HG02981 (cell line): ENCODE data around the gene ANKRD53.

Source experiments
- ATAC-seq: cut with Tn5 transposase; IDR thresholded peaks from one replicate; pipeline ENCODE4 v1.9.1; 2021; ENCODE audit warnings: mild to moderate bottlenecking, moderate library complexity; ENCODE audit not compliant: unreplicated experiment

The ANKRD53 gene

GRCh38 chr2:70964596-70965386 is 13.6 kb upstream of the ANKRD53 start:
- ATAC-seq = no peak

DNA sequence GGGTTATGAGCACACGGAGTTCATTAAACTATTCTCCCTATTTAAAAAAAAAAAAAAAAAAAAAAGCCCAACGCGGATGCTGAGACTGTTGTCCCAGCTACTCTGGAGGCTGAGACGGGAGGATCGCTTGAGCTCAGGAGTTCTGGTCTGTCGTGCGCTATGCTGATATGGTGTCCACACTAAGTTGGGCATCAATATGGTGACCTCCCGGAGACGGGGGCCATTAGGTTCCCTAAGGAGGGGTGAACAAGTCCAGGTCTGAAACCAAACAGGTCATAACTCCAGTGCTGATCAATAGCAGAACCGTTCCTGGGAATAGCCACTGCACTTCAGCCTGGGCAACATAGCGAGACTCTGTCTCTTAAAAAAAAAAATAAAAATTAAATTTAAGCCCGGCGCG is 12.9 kb upstream of the ANKRD53 start:
- no peak for ATAC-seq

DNA sequence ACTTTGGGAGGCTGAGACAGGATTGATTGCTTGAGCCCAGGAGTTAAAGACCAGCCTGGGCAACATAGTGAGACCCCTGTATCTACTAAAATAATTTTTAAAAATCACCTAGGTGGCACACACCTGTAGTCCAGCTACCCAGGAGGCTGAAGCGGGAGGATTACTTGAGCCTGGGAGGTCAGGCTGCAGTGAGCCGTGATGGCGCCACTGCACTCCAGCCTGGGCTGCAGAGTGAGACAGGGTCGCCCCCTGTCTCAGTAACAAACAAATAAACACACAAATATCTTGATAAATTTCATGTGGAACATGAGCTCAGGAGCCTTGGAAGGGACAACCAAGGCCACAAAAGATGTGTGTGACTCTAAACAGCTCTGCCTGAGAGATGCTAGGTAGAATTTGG is 11.7 kb upstream of the ANKRD53 start:
- ATAC-seq = no peak

GRCh38 chr2:70967189-70967588 is 11.2 kb upstream of the ANKRD53 start:
- ATAC-seq = no peak

GRCh38 chr2:70974592-70974991 is 3.8 kb upstream of the ANKRD53 start:
- no peak for ATAC-seq

- no peak for ATAC-seq
These were observed 3.2 kb upstream of the ANKRD53 start for GRCh38 chr2:70975237-70975636.

GRCh38 chr2:70977605-70978205 is 725 bp upstream of the ANKRD53 start:
- ATAC-seq = no peak

DNA sequence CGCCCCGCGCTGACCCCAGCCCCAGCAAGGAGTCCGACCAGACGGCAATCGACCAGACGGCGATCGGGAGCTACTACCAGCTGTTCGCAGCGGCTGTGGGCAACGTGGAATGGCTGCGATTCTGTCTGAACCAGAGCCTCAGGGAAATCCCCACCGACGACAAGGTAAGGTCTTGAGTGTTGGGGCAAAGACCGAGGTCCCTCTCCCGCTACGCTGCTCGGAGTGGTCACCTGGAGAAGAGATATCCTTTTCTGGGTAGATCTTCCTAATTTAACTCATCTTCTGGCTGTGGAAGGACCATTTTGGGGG is 704 bp downstream of the ANKRD53 start:
- no peak for ATAC-seq

DNA sequence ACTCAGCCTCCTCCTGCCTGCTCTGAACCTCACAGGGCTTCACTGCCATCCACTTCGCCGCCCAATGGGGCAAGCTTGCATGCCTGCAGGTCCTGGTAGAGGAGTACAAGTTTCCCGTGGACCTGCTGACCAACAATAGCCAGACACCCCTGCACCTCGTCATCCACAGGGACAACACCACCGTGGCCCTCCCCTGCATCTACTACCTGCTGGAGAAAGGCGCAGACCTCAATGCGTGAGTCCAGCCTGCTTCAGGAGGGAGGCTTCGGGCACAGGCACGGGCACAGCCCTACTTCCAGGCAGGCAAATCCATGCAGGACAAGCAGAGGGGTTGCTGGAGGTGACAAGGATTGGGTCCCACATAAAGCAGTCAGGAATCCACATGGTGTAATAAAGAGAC is 1.2 kb downstream of the ANKRD53 start:
- ATAC-seq = no peak

GRCh38 chr2:70981421-70981820 is 3.0 kb downstream of the ANKRD53 start:
- no peak for ATAC-seq

DNA sequence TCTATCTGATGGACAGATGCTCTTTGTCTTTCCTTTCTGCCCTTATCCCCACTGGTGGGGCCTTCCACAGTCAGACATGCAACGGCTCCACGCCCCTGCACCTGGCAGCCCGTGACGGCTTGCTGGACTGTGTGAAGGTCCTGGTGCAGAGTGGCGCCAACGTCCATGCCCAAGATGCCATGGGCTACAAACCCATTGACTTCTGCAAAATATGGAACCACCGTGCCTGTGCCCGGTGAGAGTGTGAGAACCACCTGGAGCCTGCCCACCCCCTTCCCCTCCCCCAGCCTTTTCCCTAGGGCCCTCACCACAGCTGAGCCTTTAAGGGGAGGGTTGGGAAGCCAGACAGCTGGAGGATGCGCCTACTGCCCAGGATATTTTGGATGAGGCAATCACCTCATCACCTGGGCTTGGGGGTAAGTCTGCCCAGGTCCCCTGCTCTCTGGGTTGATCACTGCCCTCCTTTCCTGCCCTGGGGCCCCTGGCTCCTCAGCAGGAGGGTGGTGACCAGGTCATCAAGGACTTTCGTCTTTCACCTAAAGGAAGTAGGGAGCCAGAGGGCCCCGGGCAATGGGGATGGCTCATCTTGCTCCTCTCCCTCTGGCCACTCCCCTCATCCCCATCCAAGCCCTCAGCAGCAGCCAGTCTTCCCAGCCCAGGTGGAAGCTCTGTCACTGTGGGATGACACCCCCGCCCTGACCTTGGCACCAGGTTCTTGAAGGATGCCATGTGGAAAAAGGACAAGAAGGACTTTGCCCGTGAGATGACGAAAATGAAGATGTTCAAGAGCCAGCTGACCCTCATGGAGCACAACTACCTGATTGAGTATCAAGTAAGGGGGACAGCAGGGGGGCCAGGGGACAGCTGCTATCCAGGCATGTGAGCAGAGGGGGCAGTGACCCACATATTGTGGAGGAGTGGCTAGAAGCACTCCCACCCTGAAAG is 3.7 kb downstream of the ANKRD53 start:
- ATAC-seq = no peak

- ATAC-seq = no peak
These were observed 4.5 kb downstream of the ANKRD53 start for GRCh38 chr2:70982971-70983370.

DNA sequence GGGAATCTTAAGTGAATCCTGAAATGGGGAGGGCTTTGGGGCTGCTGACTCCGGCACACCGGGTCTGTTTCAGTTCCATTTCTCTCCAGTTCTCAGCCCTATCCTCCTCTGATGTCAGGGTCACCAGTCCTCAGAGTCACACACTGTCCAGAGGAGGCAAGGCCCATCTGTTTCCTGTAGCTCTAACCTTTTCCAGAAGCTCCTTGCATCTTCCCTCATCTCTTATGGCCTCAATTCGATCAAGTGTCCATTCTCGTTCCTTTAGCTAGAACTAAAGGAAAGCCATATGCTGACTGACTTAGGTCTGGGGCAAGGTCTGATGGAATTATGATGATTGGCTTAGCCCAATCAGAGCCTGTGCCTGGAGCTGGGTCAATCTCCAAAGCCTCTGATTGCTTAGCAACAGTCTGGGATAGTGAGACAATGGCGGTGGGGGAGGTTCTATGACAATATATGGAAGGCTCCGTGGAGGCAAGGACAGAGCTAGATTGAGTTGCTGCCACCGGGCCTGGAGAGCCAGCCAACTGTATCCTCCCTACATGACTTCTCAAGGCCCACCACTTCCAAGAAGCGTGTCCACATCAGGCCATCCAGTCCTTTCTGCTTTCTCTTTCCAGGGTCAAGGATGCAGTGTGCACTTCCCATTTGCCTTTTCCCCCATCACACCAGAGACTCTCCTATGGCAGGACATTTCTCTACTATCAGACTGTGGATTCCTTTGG is 5.2 kb downstream of the ANKRD53 start:
- no peak for ATAC-seq

- no peak for ATAC-seq
These were observed 5.8 kb downstream of the ANKRD53 start for GRCh38 chr2:70984228-70984575.

- peak; percentile 96 for ATAC-seq
These were observed 6.3 kb downstream of the ANKRD53 start for GRCh38 chr2:70984576-70985282.

- no peak for ATAC-seq
These were observed 6.9 kb downstream of the ANKRD53 start for GRCh38 chr2:70985283-70985688.

- no peak for ATAC-seq
These were observed 7.5 kb downstream of the ANKRD53 start for GRCh38 chr2:70985956-70986355.

GRCh38 chr2:70986499-70987189 is 8.2 kb downstream of the ANKRD53 start:
- ATAC-seq = no peak

- ATAC-seq = no peak
These were observed 9.0 kb downstream of the ANKRD53 start for GRCh38 chr2:70987386-70987785.

DNA sequence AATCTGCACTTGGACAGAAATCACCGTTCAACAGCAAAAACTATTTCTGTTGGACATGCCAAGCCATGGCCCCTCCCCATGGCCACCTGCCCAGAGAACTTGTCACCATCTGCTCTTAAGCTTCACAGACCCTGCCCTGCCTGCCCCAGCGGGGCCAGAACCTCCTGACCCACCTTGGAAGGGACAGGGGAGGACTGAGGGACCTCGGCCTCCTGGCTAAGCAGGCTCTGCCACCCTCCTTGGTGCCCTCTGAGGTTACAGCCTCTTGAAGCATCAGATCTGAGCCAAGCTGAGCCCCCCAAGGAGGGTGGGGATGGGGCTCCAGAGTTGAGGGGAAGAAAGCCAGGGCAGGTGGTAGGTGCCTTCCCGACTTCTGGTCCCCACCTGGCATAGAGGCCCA is 9.7 kb downstream of the ANKRD53 start:
- ATAC-seq = no peak
